Liver (tissue), 9 donors: ENCODE results near the gene USP11. TPM values are rescaled to one million over a fixed set of nuclear protein-coding genes. Genes with fewer than 3 reads are reported as not detected.

ENCODE experiments used
- DNase-seq: peaks from one replicate; pipeline ENCODE4 v3.0.0-alpha.2; 2017; ENCODE audit warnings: low spot score
- H3K27ac ChIP-seq, 2 donors: one replicate each; pipeline ENCODE4 v1.7.0; 2013; ENCODE audit warnings: inconsistent platforms in 2 of 2, low read length in 2 of 2, control low read depth in 1 of 2, low read depth in 1 of 2, mild to moderate bottlenecking in 1 of 2
- H3K27me3 ChIP-seq, 4 donors: one replicate each; pipeline versions ENCODE4 v1.6.1 to v1.7.0; 2013; ENCODE audit warnings: low read length in 3 of 4, inconsistent platforms in 1 of 4, mild to moderate bottlenecking in 1 of 4, moderate library complexity in 1 of 4; ENCODE audit not compliant: control insufficient read depth in 4 of 4, insufficient read depth in 4 of 4
- H3K36me3 ChIP-seq, 4 donors: one replicate each; pipeline versions ENCODE4 v1.6.1 to v1.7.0; 2013; ENCODE audit warnings: low read length in 3 of 4, mild to moderate bottlenecking in 3 of 4, low read depth in 1 of 4, moderate library complexity in 1 of 4; ENCODE audit not compliant: control insufficient read depth in 4 of 4, insufficient read depth in 3 of 4
- H3K4me1 ChIP-seq, 4 donors: one replicate each; pipeline versions ENCODE4 v1.6.1 to v1.7.0; 2013; ENCODE audit warnings: low read length in 3 of 4, mild to moderate bottlenecking in 3 of 4, moderate library complexity in 1 of 4; ENCODE audit not compliant: control insufficient read depth in 4 of 4, insufficient read depth in 4 of 4
- H3K4me3 ChIP-seq, 3 donors: one replicate each; pipeline versions ENCODE4 v1.6.1 to v1.7.0; 2013; ENCODE audit warnings: low read length in 3 of 3, control low read depth in 1 of 3, low read depth in 1 of 3, mild to moderate bottlenecking in 1 of 3
- H3K9ac ChIP-seq, 2 donors: one replicate each; pipeline ENCODE4 v1.7.0; 2013; ENCODE audit warnings: low read length in 2 of 2, mild to moderate bottlenecking in 2 of 2, moderate library complexity in 2 of 2, control low read depth in 1 of 2, low read depth in 1 of 2
- H3K9me3 ChIP-seq, 4 donors: one replicate each; pipeline versions ENCODE4 v1.6.1 to v1.7.0; 2013; ENCODE audit warnings: low read length in 3 of 4; ENCODE audit not compliant: control insufficient read depth in 4 of 4
- ATF3 ChIP-seq: IDR thresholded peaks from 2 replicates; pipeline ENCODE4 v1.6.1; 2016; ENCODE audit warnings: antibody characterized with exemption
- EGR1 ChIP-seq, 2 donors: IDR thresholded peaks; 2 replicates each; pipeline ENCODE4 v1.6.1; 2016 to 2018; ENCODE audit warnings: antibody characterized with exemption in 2 of 2, low read depth in 2 of 2
- FOXA1 ChIP-seq: IDR thresholded peaks from 2 replicates; pipeline ENCODE4 v1.6.1; 2016; ENCODE audit warnings: antibody characterized with exemption
- GABPA ChIP-seq, 2 donors: IDR thresholded peaks in 1 of 2; conservative IDR thresholded peaks in 1 of 2; 2 replicates each; pipeline ENCODE4 v1.6.1; 2016; ENCODE audit warnings: antibody characterized with exemption in 2 of 2, mild to moderate bottlenecking in 1 of 2, moderate library complexity in 1 of 2
- HNF4A ChIP-seq, 2 donors: conservative IDR thresholded peaks; 2 replicates each; pipeline ENCODE4 v1.6.1; 2016; ENCODE audit warnings: antibody characterized with exemption in 2 of 2, mild to moderate bottlenecking in 2 of 2
- HNF4G ChIP-seq: IDR thresholded peaks from 2 replicates; pipeline ENCODE4 v1.6.1; 2016; ENCODE audit warnings: antibody characterized with exemption
- JUND ChIP-seq, 2 donors: IDR thresholded peaks; 2 replicates each; pipeline ENCODE4 v1.6.1; 2016; ENCODE audit warnings: antibody characterized with exemption in 2 of 2
- MAX ChIP-seq: IDR thresholded peaks from 2 replicates; pipeline ENCODE4 v1.6.1; 2016; ENCODE audit warnings: antibody characterized with exemption
- NR2F2 ChIP-seq: IDR thresholded peaks from 2 replicates; pipeline ENCODE4 v1.6.1; 2016; ENCODE audit warnings: antibody characterized with exemption
- RAD21 ChIP-seq, 2 donors: IDR thresholded peaks; 2 replicates each; pipeline ENCODE4 v1.6.1; 2016; ENCODE audit warnings: antibody characterized with exemption in 2 of 2, mild to moderate bottlenecking in 2 of 2
- RXRA ChIP-seq, 2 donors: IDR thresholded peaks; 2 replicates each; pipeline ENCODE4 v1.6.1; 2017 to 2018; ENCODE audit warnings: antibody characterized with exemption in 2 of 2, mild to moderate bottlenecking in 1 of 2
- SP1 ChIP-seq: IDR thresholded peaks from 2 replicates; pipeline ENCODE4 v1.6.1; 2018; ENCODE audit warnings: antibody characterized with exemption, mild to moderate bottlenecking
- TAF1 ChIP-seq: conservative IDR thresholded peaks from 2 replicates; pipeline ENCODE4 v1.6.1; 2016; ENCODE audit warnings: antibody characterized with exemption, mild to moderate bottlenecking
- YY1 ChIP-seq: IDR thresholded peaks from 2 replicates; pipeline ENCODE4 v1.6.1; 2016; ENCODE audit warnings: antibody characterized with exemption, mild to moderate bottlenecking
- ZBTB33 ChIP-seq: IDR thresholded peaks from 2 replicates; pipeline ENCODE4 v1.6.1; 2016; ENCODE audit warnings: antibody characterized with exemption
- WGBS: extraction: QIAGEN DNeasy Blood & Tissue Kit; methylation state at CpG from one replicate; pipeline ENCODE4 v1.1.7; 2013; 5-methylcytosine and 5-hydroxymethylcytosine counted together
- polyA plus RNA-seq, 2 donors: library from polyadenylated mRNA; stranded (reverse) in 1 of 2; unstranded in 1 of 2; fragments of 200-250 nt in 1 of 2; fragments of >200 nt in 1 of 2; fragmentation: Nextera tagmentation in 1 of 2; extraction: Ambion mirVana in 1 of 2; gene quantifications; one replicate each; pipeline versions ENCODE4 v1.2.1 to v1.2.3, GENCODE V29; 2013 to 2015
- total RNA-seq, 2 donors: library from RNA; depleted of rRNA; stranded (reverse); fragments of >200 nt; gene quantifications; one replicate each; pipeline ENCODE4 v1.2.3, GENCODE V29; 2014
- TF ChIP-seq, protein P1 (sequence below): IDR thresholded peaks from 2 replicates; pipeline ENCODE4 v1.6.1; 2016; ENCODE audit warnings: antibody characterized with exemption, mild to moderate bottlenecking
- TF ChIP-seq, protein P2 (sequence below): fragments of 150-350 bp; IDR thresholded peaks from 2 replicates; pipeline ENCODE4 v1.5.1; 2017; ENCODE audit warnings: improper control_type of control experiment, low read depth, low read length; ENCODE audit not compliant: missing input control
- donor health status: healthy.
- donor health status: healthy.
- donor health status: healthy.
- donor health status: healthy.
- donor health status: healthy.

The USP11 gene
- total and polyA plus RNA-seq, 4 donors: 9.6 to 24.3 (median 11.1) TPM

DNA sequence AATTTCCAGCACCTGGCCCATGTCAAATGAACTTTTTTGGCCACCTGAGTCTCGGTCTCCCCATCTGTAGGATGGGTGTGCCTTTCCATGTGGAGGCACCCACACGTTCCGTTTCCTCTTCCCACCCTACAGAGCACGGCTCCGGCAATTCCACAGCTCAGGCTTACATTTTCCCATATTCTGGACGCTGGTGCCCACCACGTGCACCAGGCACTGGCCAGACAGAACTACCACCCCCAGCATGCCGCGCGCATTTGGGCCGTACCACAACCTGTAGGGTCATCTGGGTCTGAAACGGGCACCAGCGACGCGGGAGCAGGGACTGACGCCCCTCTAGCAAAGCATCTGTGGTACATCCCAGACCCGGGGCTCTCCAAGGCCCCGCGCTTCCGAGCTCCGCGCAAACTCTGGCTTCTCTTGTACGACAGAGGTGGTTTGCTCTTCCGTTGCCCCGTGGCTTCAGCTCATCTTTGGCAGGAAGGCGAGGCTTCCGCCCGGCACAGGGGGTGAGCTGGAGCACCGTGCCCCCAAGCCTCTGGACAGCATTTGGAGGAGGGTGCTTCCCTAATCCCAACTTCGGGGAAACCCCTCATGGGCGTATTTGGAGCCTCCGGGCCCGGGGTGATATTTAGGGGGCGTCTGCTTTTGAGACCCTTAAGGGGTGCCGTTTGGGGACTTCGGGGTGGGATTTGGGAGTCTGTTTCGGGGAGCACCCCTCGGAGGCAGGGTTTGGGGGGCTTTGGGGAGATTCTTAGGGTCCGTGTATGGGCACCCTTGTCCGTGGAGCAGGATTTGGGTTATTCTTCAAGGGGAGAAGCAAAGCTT, 42.2 kb upstream of the USP11 start (continued):
- TF ChIP-seq, protein P1, sequence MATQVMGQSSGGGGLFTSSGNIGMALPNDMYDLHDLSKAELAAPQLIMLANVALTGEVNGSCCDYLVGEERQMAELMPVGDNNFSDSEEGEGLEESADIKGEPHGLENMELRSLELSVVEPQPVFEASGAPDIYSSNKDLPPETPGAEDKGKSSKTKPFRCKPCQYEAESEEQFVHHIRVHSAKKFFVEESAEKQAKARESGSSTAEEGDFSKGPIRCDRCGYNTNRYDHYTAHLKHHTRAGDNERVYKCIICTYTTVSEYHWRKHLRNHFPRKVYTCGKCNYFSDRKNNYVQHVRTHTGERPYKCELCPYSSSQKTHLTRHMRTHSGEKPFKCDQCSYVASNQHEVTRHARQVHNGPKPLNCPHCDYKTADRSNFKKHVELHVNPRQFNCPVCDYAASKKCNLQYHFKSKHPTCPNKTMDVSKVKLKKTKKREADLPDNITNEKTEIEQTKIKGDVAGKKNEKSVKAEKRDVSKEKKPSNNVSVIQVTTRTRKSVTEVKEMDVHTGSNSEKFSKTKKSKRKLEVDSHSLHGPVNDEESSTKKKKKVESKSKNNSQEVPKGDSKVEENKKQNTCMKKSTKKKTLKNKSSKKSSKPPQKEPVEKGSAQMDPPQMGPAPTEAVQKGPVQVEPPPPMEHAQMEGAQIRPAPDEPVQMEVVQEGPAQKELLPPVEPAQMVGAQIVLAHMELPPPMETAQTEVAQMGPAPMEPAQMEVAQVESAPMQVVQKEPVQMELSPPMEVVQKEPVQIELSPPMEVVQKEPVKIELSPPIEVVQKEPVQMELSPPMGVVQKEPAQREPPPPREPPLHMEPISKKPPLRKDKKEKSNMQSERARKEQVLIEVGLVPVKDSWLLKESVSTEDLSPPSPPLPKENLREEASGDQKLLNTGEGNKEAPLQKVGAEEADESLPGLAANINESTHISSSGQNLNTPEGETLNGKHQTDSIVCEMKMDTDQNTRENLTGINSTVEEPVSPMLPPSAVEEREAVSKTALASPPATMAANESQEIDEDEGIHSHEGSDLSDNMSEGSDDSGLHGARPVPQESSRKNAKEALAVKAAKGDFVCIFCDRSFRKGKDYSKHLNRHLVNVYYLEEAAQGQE: peak; percentile 40
- TF ChIP-seq SP1 (peak; percentile 33), EGR1 (IDR thresholded peaks at IDR 0.05; ENCODE audit: low read depth in 2 of 2) (peak in 1 of 2 donors; percentile 42), HNF4A (conservative IDR thresholded peaks at IDR 0.05) (no peak), JUND (IDR thresholded peaks at IDR 0.05) (no peak), YY1 (peak; percentile 47), RXRA (IDR thresholded peaks at IDR 0.05) (peak in 1 of 2 donors; percentile 14), MAX (peak; percentile 83)

DNA sequence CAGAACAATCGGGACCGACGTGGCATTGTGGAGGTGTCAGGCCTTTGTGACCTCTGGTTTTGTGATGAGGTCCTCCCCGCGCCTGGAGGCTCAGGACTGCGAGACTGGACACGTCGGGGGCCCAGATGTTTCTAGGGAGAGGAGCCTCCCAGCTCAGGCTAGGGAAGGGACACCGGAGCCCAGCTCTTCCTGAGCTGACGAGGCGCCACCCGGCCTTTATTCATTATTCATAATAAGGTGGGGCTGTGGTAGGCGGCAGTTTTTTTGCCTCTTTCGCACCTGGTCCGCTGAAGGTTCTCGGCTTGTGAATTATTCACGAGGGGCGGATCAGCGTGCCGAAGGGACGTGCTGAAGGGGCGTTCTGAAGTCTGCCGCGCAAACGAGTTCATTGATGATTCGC, 41.5 kb upstream of the USP11 start:
- H3K36me3 ChIP-seq: peaks cover 0 to 9% (median 1%) of the 10 kb centered on the region in 4 donors
- peaks cover 0 to 4% (median 0%) of the 10 kb centered on the region in 4 donors for H3K27me3 ChIP-seq
- H3K9ac ChIP-seq: peak overlapping the region; percentile 5 to 48
- 16% methylated on average over 26 of the region's 26 CpGs for WGBS
- peak; percentile 35 for DNase-seq
- TF ChIP-seq, protein P1: no peak
- TF ChIP-seq NR2F2: no peak
- TF ChIP-seq SP1: no peak
- TF ChIP-seq ATF3: no peak
- no peak for TF ChIP-seq FOXA1
- TF ChIP-seq HNF4A (conservative IDR thresholded peaks at IDR 0.05): no peak
- no peak for TF ChIP-seq GABPA (IDR thresholded peaks at IDR 0.05 in 1 of 2, conservative IDR thresholded peaks at IDR 0.05 in 1 of 2)
- TF ChIP-seq JUND (IDR thresholded peaks at IDR 0.05): no peak
- no peak for TF ChIP-seq RXRA (IDR thresholded peaks at IDR 0.05)
- TF ChIP-seq RAD21 (IDR thresholded peaks at IDR 0.05): no peak
- TF ChIP-seq, protein P2, sequence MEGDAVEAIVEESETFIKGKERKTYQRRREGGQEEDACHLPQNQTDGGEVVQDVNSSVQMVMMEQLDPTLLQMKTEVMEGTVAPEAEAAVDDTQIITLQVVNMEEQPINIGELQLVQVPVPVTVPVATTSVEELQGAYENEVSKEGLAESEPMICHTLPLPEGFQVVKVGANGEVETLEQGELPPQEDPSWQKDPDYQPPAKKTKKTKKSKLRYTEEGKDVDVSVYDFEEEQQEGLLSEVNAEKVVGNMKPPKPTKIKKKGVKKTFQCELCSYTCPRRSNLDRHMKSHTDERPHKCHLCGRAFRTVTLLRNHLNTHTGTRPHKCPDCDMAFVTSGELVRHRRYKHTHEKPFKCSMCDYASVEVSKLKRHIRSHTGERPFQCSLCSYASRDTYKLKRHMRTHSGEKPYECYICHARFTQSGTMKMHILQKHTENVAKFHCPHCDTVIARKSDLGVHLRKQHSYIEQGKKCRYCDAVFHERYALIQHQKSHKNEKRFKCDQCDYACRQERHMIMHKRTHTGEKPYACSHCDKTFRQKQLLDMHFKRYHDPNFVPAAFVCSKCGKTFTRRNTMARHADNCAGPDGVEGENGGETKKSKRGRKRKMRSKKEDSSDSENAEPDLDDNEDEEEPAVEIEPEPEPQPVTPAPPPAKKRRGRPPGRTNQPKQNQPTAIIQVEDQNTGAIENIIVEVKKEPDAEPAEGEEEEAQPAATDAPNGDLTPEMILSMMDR: no peak
- no peak for TF ChIP-seq HNF4G
- TF ChIP-seq ZBTB33: no peak
- TF ChIP-seq MAX: no peak
- TF ChIP-seq TAF1: no peak
- H3K9me3 ChIP-seq: no peaks in the 10 kb centered on the region
- peak overlapping the region; percentile 3 to 51 (median 49) for H3K4me3 ChIP-seq
- H3K4me1 ChIP-seq: peaks cover 3 to 36% (median 27%) of the 10 kb centered on the region in 4 donors
- no peak overlapping the region for H3K27ac ChIP-seq
